Transverse colon (tissue), 4 donors: ENCODE data around the gene RPTOR. TPM values are rescaled to one million over a fixed set of nuclear protein-coding genes. Genes with fewer than 3 reads are reported as not detected.

Experiments used
- DNase-seq: peaks from one replicate; pipeline ENCODE4 v3.0.0-alpha.2; 2019
- H3K27ac ChIP-seq, 4 donors: fragments of 200-600 bp; sonication (generic); 2 replicates each; pipeline ENCODE4 v1.5.1; 2016 to 2018; ENCODE audit warnings: inconsistent platforms in 4 of 4
- H3K27me3 ChIP-seq: fragments of 200-600 bp; sonication (generic); 2 replicates; pipeline ENCODE4 v1.5.1; 2017; ENCODE audit warnings: inconsistent platforms
- H3K36me3 ChIP-seq, 4 donors: fragments of 200-600 bp; sonication (generic); 2 replicates each; pipeline ENCODE4 v1.5.1; 2017 to 2019; ENCODE audit warnings: inconsistent platforms in 4 of 4
- H3K4me1 ChIP-seq, 4 donors: fragments of 200-600 bp; sonication (generic); 2 replicates each; pipeline ENCODE4 v1.5.1; 2017 to 2020; ENCODE audit warnings: inconsistent platforms in 4 of 4
- H3K4me3 ChIP-seq, 4 donors: fragments of 200-600 bp; sonication (generic); 1 replicate in 1 of 4; 2 replicates in 3 of 4; pipeline versions ENCODE4 v1.5.1 to v1.6.1; 2017 to 2019; ENCODE audit warnings: inconsistent platforms in 4 of 4
- H3K9me3 ChIP-seq, 2 donors: fragments of 200-600 bp; sonication (generic); 2 replicates each; pipeline ENCODE4 v1.5.1; 2017 to 2019; ENCODE audit warnings: inconsistent platforms in 2 of 2
- EP300 ChIP-seq: sonication (generic); formaldehyde crosslinking; IDR thresholded peaks from one replicate; pipeline ENCODE4 v1.6.1; 2017; ENCODE audit warnings: antibody characterized with exemption, low read depth
- POLR2A ChIP-seq: fragments of 450-650 bp; IDR thresholded peaks from one replicate; pipeline ENCODE4 v1.6.1; 2016; ENCODE audit warnings: antibody characterized with exemption, mild to moderate bottlenecking, moderate library complexity
- POLR2AphosphoS5 ChIP-seq, 3 donors: sonication (generic); formaldehyde crosslinking; IDR thresholded peaks; one replicate each; pipeline ENCODE4 v1.6.1; 2016; ENCODE audit warnings: antibody characterized with exemption in 3 of 3
- WGBS, 2 donors: methylation state at CpG; one replicate each; pipeline ENCODE4 v1.1.5; 2018; ENCODE audit warnings: low coverage in 1 of 2; 5-methylcytosine and 5-hydroxymethylcytosine counted together
- in situ Hi-C, 4 donors: fragments of 200-750 bp; cut with MboI; loops; one replicate each; pipeline versions ENCODE4 v1.15.0 to v1.15.1; 2017; ENCODE audit warnings: low sequenced_read_pairs in 3 of 4, low pct_ligation_motif_present in 1 of 4, low pct_unique_long_range_greater_than_20kb in 1 of 4
- intact Hi-C: fragments of 100-400 bp; cut with DNase I; formaldehyde crosslinking; loops from one replicate; pipeline ENCODE4 v1.15.1; 2023; ENCODE audit warnings: low total_unique reads
- total RNA-seq, 4 donors: library from RNA; depleted of rRNA; stranded (reverse); fragments of >200 nt; gene quantifications; one replicate each; pipeline ENCODE4 v1.1.0, GENCODE V29; 2016
- TF ChIP-seq, protein P1 (sequence below), 5 experiments: fragments of 200-600 bp in 3 of 5; fragments of 450-650 bp in 2 of 5; sonication (generic) in 3 of 5; IDR thresholded peaks; 1 replicate in 2 of 5; 2 replicates in 3 of 5; pipeline ENCODE4 v1.5.1; 2016 to 2017; ENCODE audit warnings: antibody characterized with exemption in 5 of 5, inconsistent platforms in 3 of 5, mild to moderate bottlenecking in 2 of 5, moderate library complexity in 1 of 5

Gene RPTOR
- total RNA-seq, 4 donors from 2014 or later: 28.9 to 79.3 (median 48.0) TPM

DNA sequence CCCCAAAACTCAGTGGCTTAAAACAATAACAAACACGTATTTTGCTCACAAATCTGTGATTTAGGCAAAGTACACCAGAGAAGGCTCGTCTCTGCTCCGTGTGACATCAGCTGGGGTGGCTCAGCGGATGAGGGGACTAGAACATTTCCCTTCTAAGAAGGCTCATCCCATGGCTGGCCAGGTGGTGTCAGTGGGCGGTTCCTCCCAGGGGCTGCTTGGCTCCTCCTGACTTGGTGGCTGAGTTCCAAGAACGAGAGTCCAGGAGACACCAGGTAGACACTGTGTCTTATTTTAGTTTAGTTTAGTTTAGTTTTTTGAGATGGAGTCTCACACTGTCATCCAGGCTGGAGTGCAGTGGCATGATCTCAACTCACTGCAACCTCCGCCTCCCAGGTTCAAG is 441.4 kb downstream of the RPTOR start:
- intact Hi-C loops: loop anchor here (5.0 kb wide), 1 partner anchor 46 kb away; no protein-coding TSS in a partner anchor
- 70 to 100% methylated on average over 1 to 7 of the region's 7 CpGs for WGBS, 2 donors

DNA sequence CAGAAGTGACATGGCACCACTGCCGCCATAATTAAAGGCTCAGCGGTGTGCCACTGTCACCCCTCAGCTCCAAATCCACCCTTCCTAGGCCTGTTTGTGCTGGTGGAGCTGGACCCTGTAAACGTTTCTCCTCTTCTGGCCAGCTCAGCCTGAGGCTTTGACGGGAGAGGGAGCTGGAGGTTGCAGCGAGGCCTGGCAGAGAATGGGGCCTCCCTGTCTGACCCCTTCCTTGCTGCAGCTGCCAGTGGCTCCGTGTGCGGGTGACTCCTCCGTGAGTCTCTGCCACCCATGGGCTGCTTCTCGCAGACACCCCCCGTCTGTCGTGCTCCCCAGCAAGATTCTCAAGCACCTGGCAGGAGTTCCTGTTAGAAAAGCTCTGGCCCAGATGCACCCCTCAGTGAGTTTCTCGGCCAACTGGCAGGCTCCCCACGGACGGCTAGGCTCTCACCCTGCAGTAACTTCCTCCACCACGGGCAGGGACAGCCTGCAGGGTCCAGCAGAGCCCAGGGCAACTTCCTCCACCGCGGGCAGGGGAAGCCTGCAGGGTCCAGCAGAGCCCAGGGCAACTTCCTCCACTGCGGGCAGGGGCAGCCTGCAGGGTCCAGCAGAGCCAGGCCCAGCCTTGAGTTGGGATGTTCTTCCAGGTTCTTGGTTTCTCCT is 442.3 kb downstream of the RPTOR start:
- TF ChIP-seq, protein P1, sequence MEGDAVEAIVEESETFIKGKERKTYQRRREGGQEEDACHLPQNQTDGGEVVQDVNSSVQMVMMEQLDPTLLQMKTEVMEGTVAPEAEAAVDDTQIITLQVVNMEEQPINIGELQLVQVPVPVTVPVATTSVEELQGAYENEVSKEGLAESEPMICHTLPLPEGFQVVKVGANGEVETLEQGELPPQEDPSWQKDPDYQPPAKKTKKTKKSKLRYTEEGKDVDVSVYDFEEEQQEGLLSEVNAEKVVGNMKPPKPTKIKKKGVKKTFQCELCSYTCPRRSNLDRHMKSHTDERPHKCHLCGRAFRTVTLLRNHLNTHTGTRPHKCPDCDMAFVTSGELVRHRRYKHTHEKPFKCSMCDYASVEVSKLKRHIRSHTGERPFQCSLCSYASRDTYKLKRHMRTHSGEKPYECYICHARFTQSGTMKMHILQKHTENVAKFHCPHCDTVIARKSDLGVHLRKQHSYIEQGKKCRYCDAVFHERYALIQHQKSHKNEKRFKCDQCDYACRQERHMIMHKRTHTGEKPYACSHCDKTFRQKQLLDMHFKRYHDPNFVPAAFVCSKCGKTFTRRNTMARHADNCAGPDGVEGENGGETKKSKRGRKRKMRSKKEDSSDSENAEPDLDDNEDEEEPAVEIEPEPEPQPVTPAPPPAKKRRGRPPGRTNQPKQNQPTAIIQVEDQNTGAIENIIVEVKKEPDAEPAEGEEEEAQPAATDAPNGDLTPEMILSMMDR (IDR thresholded peaks at IDR 0.05): no peak
- TF ChIP-seq POLR2AphosphoS5 (IDR thresholded peaks at IDR 0.05): no peak
- TF ChIP-seq EP300: no peak
- no peak for TF ChIP-seq POLR2A
- 69% methylated on average over 18 of the region's 18 CpGs; no CpG with 5 or more reads in 1 of the 2 donors for WGBS, 2 donors
- DNase-seq: no peak
- H3K4me1 ChIP-seq: peaks cover 3 to 22% (median 16%) of the 10 kb centered on the region in 4 donors
- H3K27me3 ChIP-seq: peaks cover 3% of the 10 kb centered on the region
- H3K36me3 ChIP-seq: no peaks in the 10 kb centered on the region
- intact Hi-C loops (loop anchor here (5.0 kb wide), 1 partner anchor 45 kb away; no protein-coding TSS in a partner anchor), in situ Hi-C loops (loop anchor here in 2 of 4 donors (10.0 kb wide), 2 partner anchors 552 to 562 kb away; no protein-coding TSS in a partner anchor)
- no peaks in the 10 kb centered on the region for H3K9me3 ChIP-seq
- no peak overlapping the region for H3K4me3 ChIP-seq
- H3K27ac ChIP-seq: peak overlapping the region in 3 of 4 donors; percentile 12 to 21 (median 15)

More for the DNA sequence above, 441.4 kb downstream of the RPTOR start:
- DNase-seq: no peak
- no peak overlapping the region for H3K4me3 ChIP-seq
- in situ Hi-C loops: loop anchor here in 2 of 4 donors (10.0 kb wide), 2 partner anchors 551 to 561 kb away; no protein-coding TSS in a partner anchor
- no peaks in the 10 kb centered on the region for H3K9me3 ChIP-seq
- H3K27ac ChIP-seq: no peak overlapping the region
- no peaks in the 10 kb centered on the region for H3K36me3 ChIP-seq
- H3K27me3 ChIP-seq: peaks cover 12% of the 10 kb centered on the region
- peaks cover 5 to 24% (median 21%) of the 10 kb centered on the region in 4 donors for H3K4me1 ChIP-seq
- TF ChIP-seq, protein P1 (IDR thresholded peaks at IDR 0.05): no peak
- TF ChIP-seq EP300: no peak
- no peak for TF ChIP-seq POLR2AphosphoS5 (IDR thresholded peaks at IDR 0.05)
- TF ChIP-seq POLR2A: no peak

DNA sequence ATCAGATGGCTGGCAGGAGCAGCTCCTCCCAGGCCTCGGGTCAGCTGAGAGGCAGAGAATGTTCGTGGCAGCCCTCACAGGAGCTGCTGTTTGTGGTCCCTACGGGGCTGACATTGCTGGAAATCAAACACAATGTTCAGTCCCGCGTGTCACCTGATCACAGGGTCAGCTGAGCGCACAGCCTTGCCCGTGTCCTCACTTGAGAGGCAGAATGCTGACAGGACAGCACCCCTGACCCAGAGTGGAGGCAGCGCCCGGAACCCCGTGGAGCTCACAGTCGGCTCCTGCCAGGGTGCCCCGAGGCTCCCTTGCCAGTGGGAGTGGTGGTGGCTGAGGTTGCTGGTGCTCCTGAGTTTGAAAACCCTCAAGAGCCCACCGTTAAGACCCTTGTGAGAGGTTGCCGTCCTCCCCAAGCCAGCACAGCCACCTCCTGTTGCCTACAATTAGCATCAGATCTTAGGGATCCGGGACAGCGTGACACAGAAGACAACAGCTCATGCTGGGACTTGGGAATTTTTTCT is 443.4 kb downstream of the RPTOR start:
- peaks cover 6 to 29% (median 23%) of the 10 kb centered on the region in 4 donors for H3K4me1 ChIP-seq
- no peaks in the 10 kb centered on the region for H3K36me3 ChIP-seq
- in situ Hi-C loops (loop anchor here in 2 of 4 donors (10.0 kb wide), 2 partner anchors 553 to 563 kb away; no protein-coding TSS in a partner anchor), intact Hi-C loops (loop anchor here (2.0 to 5.0 kb wide), 2 partner anchors 44 to 113 kb away; no protein-coding TSS in a partner anchor)
- TF ChIP-seq POLR2A (no peak), EP300 (no peak)
- TF ChIP-seq, protein P1 (IDR thresholded peaks at IDR 0.05): no peak
- H3K9me3 ChIP-seq: no peaks in the 10 kb centered on the region
- H3K4me3 ChIP-seq: no peak overlapping the region
- 74% methylated on average over 16 of the region's 16 CpGs; no CpG with 5 or more reads in 1 of the 2 donors for WGBS, 2 donors
- no peak for DNase-seq
- no peaks in the 10 kb centered on the region for H3K27me3 ChIP-seq
- peak overlapping the region in 1 of 4 donors; percentile 34 for H3K27ac ChIP-seq

DNA sequence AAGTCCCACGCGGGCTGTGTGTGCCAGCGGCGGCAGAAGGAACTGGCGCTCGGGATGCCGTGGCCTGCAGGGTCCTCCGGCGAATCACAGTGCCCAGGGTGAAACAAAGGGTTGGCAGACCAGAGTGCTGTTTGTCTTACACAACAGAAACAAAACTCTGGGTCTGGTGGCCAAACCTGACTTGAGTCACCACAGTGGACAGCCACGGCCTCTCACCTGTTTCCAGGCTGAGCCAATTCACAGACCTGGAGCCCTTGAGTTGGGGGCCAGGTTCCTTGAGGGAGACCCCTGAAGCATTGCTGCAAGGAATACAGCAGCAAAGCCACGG is 444.9 kb downstream of the RPTOR start:
- H3K4me3 ChIP-seq: peak overlapping the region in 1 of 4 donors; percentile 44
- H3K27ac ChIP-seq: no peak overlapping the region
- no peaks in the 10 kb centered on the region for H3K36me3 ChIP-seq
- intact Hi-C loops: loop anchor here (2.0 to 5.0 kb wide), 2 partner anchors 43 to 111 kb away; no protein-coding TSS in a partner anchor
- no peak for TF ChIP-seq POLR2AphosphoS5 (IDR thresholded peaks at IDR 0.05)
- TF ChIP-seq POLR2A: no peak
- TF ChIP-seq, protein P1 (IDR thresholded peaks at IDR 0.05): no peak
- no peak for TF ChIP-seq EP300
- in situ Hi-C loops: loop anchor here in 2 of 4 donors (10.0 kb wide), 2 partner anchors 555 to 565 kb away; no protein-coding TSS in a partner anchor
- WGBS, 2 donors: 51% methylated on average over 11 of the region's 11 CpGs; no CpG with 5 or more reads in 1 of the 2 donors
- no peaks in the 10 kb centered on the region for H3K27me3 ChIP-seq
- H3K9me3 ChIP-seq: no peaks in the 10 kb centered on the region
- peaks cover 13 to 43% (median 30%) of the 10 kb centered on the region in 4 donors for H3K4me1 ChIP-seq
- no peak for DNase-seq
